HL-60 (cell line): ENCODE results near the gene ZNF302.
"Not testable (repeated sequence)": the region's sequence is repeated elsewhere in the genome, so short reads cannot be mapped to it uniquely, and the experiment has no call there.

Experiments
- DNase-seq, 2 experiments: peaks; one replicate each; pipeline ENCODE4 v3.0.0-alpha.2; 2010 to 2020; ENCODE audit warnings: low read depth in 1 of 2, low spot score in 1 of 2
- H3K27ac ChIP-seq: fragments of 250-450 bp; sonication (Bioruptor Pico); replicated peaks from 2 replicates; pipeline ENCODE4 v1.5.1; 2020; ENCODE audit warnings: mild to moderate bottlenecking, moderate library complexity
- H3K27me3 ChIP-seq: fragments of 250-450 bp; sonication (Bioruptor Pico); 2 replicates; pipeline ENCODE4 v1.5.1; 2021; ENCODE audit warnings: mild to moderate bottlenecking, moderate library complexity; ENCODE audit not compliant: insufficient read depth, poor library complexity, severe bottlenecking
- H3K4me3 ChIP-seq: replicated peaks from 2 replicates; pipeline ENCODE4 v1.5.1; 2011; ENCODE audit warnings: mild to moderate bottlenecking, control low read depth, low read length; ENCODE audit not compliant: insufficient read depth
- GABPA ChIP-seq: IDR thresholded peaks from 2 replicates; pipeline ENCODE4 v1.6.1; 2012; ENCODE audit warnings: low read depth
- POLR2AphosphoS5 ChIP-seq: IDR thresholded peaks from 2 replicates; pipeline ENCODE4 v1.6.1; 2012; ENCODE audit warnings: low read depth
- SPI1 ChIP-seq: IDR thresholded peaks from 2 replicates; pipeline ENCODE4 v1.6.1; 2012; ENCODE audit warnings: low read depth, mild to moderate bottlenecking, borderline replicate concordance
- TF ChIP-seq, protein P1 (sequence below): IDR thresholded peaks from 2 replicates; pipeline ENCODE4 v1.6.1; 2012; ENCODE audit warnings: low read depth; ENCODE audit not compliant: insufficient replicate concordance
- TF ChIP-seq, protein P2 (sequence below): IDR thresholded peaks from one replicate; pipeline ENCODE4 v1.5.1; 2011; ENCODE audit warnings: low read length, control low read depth, inconsistent platforms; ENCODE audit not compliant: insufficient read depth

ZNF302 gene

DNA sequence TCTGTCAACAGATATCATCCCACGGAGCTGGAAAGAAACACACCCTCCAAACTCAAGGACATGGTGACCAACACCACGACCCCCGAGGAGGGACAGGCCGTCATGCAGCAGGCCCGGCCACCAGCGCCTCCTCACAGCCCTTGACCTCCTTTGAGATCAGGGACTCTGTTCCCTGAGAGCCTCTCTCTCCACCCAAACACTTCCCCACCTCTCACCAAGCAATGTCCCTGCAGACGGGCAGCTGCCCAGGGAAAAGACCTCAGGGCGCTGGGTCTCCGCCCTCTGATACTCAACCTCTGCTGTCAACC, 10.6 kb upstream of the ZNF302 start:
- DNase-seq = no peak
- TF ChIP-seq, protein P1, sequence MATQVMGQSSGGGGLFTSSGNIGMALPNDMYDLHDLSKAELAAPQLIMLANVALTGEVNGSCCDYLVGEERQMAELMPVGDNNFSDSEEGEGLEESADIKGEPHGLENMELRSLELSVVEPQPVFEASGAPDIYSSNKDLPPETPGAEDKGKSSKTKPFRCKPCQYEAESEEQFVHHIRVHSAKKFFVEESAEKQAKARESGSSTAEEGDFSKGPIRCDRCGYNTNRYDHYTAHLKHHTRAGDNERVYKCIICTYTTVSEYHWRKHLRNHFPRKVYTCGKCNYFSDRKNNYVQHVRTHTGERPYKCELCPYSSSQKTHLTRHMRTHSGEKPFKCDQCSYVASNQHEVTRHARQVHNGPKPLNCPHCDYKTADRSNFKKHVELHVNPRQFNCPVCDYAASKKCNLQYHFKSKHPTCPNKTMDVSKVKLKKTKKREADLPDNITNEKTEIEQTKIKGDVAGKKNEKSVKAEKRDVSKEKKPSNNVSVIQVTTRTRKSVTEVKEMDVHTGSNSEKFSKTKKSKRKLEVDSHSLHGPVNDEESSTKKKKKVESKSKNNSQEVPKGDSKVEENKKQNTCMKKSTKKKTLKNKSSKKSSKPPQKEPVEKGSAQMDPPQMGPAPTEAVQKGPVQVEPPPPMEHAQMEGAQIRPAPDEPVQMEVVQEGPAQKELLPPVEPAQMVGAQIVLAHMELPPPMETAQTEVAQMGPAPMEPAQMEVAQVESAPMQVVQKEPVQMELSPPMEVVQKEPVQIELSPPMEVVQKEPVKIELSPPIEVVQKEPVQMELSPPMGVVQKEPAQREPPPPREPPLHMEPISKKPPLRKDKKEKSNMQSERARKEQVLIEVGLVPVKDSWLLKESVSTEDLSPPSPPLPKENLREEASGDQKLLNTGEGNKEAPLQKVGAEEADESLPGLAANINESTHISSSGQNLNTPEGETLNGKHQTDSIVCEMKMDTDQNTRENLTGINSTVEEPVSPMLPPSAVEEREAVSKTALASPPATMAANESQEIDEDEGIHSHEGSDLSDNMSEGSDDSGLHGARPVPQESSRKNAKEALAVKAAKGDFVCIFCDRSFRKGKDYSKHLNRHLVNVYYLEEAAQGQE = no peak
- TF ChIP-seq GABPA (no peak), SPI1 (no peak), POLR2AphosphoS5 (no peak)
- TF ChIP-seq, protein P2, sequence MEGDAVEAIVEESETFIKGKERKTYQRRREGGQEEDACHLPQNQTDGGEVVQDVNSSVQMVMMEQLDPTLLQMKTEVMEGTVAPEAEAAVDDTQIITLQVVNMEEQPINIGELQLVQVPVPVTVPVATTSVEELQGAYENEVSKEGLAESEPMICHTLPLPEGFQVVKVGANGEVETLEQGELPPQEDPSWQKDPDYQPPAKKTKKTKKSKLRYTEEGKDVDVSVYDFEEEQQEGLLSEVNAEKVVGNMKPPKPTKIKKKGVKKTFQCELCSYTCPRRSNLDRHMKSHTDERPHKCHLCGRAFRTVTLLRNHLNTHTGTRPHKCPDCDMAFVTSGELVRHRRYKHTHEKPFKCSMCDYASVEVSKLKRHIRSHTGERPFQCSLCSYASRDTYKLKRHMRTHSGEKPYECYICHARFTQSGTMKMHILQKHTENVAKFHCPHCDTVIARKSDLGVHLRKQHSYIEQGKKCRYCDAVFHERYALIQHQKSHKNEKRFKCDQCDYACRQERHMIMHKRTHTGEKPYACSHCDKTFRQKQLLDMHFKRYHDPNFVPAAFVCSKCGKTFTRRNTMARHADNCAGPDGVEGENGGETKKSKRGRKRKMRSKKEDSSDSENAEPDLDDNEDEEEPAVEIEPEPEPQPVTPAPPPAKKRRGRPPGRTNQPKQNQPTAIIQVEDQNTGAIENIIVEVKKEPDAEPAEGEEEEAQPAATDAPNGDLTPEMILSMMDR = no peak
- Histone ChIP-seq H3K4me3 (no peak overlapping the region; the same call in 1 of the 2 replicates), H3K27me3 (no peaks in the 10 kb centered on the region), H3K27ac (no peak overlapping the region)

DNA sequence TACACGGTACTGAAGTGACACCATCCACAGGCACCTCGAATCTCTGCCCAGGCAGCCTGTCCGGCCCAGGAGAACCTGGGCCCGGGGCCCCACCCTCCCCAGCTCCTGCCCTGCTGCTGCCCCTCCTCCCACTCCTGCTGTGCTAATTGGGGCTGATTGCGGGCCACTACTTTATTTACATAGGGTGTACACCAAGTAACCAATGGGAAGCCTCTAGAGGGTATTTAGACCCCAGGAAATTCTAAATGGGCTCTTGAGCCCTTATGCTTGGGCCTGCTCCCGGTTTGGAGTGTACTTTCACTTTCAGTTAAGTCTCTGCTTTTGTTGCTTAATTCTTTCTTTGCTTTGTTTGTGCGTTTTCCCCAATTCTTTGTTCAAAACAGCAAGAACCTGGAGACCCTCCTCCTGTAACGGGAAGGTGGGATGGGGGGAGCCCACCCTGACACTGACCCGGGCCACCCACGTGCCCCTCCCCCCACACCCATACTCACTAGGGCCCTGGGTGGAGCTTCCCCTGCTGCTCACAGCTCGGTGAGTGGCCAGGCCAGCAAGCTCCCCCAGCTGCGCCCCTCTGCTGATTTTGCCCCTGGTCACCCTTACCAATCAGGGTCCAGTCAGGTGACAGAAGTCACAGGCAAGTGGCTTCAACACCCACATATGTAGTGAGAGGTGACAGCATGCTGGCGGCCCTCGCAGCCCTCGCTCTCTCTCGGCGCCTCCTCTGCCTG, 10.0 kb upstream of the ZNF302 start:
- Histone ChIP-seq H3K27me3 (no peaks in the 10 kb centered on the region), H3K27ac (peak overlapping the region; percentile 62), H3K4me3 (peak overlapping the region; percentile 21)
- DNase-seq = no peak
- TF ChIP-seq, protein P2 = no peak
- TF ChIP-seq POLR2AphosphoS5 (no peak), GABPA (no peak), SPI1 (no peak)
- TF ChIP-seq, protein P1 = no peak

DNA sequence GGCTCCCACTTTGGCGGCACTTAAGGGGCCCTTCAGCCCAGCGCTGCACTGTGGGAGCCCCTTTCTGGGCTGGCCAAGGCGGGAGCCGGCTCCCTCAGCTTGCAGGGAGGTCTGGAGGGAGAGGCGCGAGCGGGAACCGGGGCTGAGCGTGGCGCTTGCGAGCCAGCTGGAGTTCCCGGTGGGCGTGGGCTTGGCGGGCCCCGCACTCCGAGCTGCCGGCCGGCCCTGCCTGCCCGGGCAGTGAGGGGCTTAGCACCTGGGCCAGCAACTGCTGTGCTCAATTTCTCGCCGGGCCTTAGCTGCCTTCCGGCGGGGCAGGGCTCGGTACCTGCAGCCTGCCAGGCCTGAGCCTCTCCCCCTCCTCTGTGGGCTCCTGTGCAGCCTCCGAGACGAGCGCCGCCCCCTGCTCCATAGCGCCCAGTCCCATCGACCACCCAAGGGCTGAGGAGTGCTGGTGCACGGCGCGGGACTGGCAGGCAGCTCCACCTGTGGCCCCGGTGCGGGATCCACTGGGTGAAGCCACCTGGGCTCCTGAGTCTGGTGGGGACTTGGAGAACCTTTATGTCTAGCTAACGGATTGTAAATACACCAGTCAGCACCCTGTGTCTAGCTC, 9.3 kb upstream of the ZNF302 start:
- not testable (repeated sequence) for DNase-seq, H3K27ac ChIP-seq, H3K27me3 ChIP-seq, H3K4me3 ChIP-seq

DNA sequence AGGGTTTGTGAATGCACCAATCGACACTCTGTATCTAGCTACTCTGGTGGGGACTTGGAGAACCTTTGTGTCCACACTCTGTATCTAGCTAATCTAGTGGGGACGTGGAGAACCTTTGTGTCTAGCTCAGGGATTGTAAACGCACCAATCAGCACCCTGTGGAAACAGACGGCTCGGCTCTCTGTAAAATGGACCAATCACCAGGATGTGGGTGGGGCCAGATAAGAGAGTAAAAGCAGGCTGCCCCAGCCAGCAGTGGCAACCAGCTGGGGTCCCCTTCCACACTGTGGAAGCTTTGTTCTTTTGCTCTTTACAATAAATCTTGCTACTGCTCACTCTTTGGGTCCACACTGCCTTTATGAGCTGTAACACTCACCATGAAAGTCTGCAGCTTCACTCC, 8.8 kb upstream of the ZNF302 start:
- H3K27me3 ChIP-seq, H3K27ac ChIP-seq, H3K4me3 ChIP-seq, DNase-seq: not testable (repeated sequence)

DNA sequence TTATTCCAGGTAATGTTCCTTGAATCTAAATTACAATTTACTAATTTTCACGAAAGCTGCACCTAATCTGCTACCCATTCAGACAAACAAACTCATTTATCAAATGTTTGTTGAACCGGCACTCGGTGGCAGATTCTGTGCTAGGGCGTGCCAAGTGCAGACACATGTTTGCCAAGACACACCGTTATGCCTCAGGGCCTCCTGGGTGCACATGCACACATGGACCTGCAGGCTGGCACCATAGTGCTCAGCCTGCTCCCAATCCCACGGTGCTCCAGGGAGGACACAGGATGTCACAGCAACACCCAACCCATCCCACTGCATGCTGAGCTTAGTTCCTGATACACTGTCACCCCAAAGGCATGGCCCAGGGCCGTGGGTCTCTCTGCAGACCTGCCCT, 8.2 kb upstream of the ZNF302 start:
- DNase-seq = no peak
- Histone ChIP-seq H3K27ac (no peak overlapping the region), H3K4me3 (no peak overlapping the region), H3K27me3 (no peaks in the 10 kb centered on the region)
- TF ChIP-seq, protein P1 = no peak
- TF ChIP-seq POLR2AphosphoS5 (no peak), GABPA (no peak), SPI1 (no peak)
- TF ChIP-seq, protein P2 = no peak
